Ishikawa (cell line): ENCODE results near the gene PDE5A.

Experiments
- CEBPB ChIP-seq: IDR thresholded peaks from 2 replicates; pipeline ENCODE4 v1.6.1; 2012
- CREB1 ChIP-seq: IDR thresholded peaks from 2 replicates; pipeline ENCODE4 v1.6.1; 2012; ENCODE audit warnings: low read depth
- EGR1 ChIP-seq: IDR thresholded peaks from 2 replicates; pipeline ENCODE4 v1.6.1; 2012
- EP300 ChIP-seq: IDR thresholded peaks from 2 replicates; pipeline ENCODE4 v1.6.1; 2012; ENCODE audit warnings: borderline replicate concordance
- FOXM1 ChIP-seq: IDR thresholded peaks from 2 replicates; pipeline ENCODE4 v1.6.1; 2012; ENCODE audit warnings: low read depth, borderline replicate concordance
- MAX ChIP-seq: IDR thresholded peaks from 2 replicates; pipeline ENCODE4 v1.6.1; 2012
- NFIC ChIP-seq: IDR thresholded peaks from 2 replicates; pipeline ENCODE4 v1.6.1; 2012
- RAD21 ChIP-seq: IDR thresholded peaks from 2 replicates; pipeline ENCODE4 v1.6.1; 2012; ENCODE audit warnings: low read depth
- TAF1 ChIP-seq: IDR thresholded peaks from 2 replicates; pipeline ENCODE4 v1.6.1; 2012; ENCODE audit warnings: low read depth, mild to moderate bottlenecking
- TCF12 ChIP-seq: IDR thresholded peaks from 2 replicates; pipeline ENCODE4 v1.6.1; 2012; ENCODE audit warnings: low read depth
- TEAD4 ChIP-seq: IDR thresholded peaks from 2 replicates; pipeline ENCODE4 v1.6.1; 2012
- YY1 ChIP-seq: IDR thresholded peaks from 2 replicates; pipeline ENCODE4 v1.6.1; 2012; ENCODE audit warnings: low read depth
- ZBTB7A ChIP-seq: IDR thresholded peaks from 2 replicates; pipeline ENCODE4 v1.6.1; 2012; ENCODE audit warnings: low read depth
- TF ChIP-seq, protein P1 (sequence below): IDR thresholded peaks from 2 replicates; pipeline ENCODE4 v1.6.1; 2012
- TF ChIP-seq, protein P2 (sequence below): IDR thresholded peaks from 2 replicates; pipeline ENCODE4 v1.6.1; 2012; ENCODE audit warnings: low read depth, mild to moderate bottlenecking

Gene PDE5A

GRCh38 chr4:119652998-119653397 is 24.4 kb upstream of the PDE5A start:
- no peak for TF ChIP-seq TEAD4
- TF ChIP-seq EGR1, result no peak
- TF ChIP-seq, protein P1, sequence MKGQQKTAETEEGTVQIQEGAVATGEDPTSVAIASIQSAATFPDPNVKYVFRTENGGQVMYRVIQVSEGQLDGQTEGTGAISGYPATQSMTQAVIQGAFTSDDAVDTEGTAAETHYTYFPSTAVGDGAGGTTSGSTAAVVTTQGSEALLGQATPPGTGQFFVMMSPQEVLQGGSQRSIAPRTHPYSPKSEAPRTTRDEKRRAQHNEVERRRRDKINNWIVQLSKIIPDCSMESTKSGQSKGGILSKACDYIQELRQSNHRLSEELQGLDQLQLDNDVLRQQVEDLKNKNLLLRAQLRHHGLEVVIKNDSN, result no peak
- no peak for TF ChIP-seq YY1
- TF ChIP-seq TCF12, result no peak
- TF ChIP-seq FOXM1, result no peak
- TF ChIP-seq CREB1, result no peak
- TF ChIP-seq, protein P2, sequence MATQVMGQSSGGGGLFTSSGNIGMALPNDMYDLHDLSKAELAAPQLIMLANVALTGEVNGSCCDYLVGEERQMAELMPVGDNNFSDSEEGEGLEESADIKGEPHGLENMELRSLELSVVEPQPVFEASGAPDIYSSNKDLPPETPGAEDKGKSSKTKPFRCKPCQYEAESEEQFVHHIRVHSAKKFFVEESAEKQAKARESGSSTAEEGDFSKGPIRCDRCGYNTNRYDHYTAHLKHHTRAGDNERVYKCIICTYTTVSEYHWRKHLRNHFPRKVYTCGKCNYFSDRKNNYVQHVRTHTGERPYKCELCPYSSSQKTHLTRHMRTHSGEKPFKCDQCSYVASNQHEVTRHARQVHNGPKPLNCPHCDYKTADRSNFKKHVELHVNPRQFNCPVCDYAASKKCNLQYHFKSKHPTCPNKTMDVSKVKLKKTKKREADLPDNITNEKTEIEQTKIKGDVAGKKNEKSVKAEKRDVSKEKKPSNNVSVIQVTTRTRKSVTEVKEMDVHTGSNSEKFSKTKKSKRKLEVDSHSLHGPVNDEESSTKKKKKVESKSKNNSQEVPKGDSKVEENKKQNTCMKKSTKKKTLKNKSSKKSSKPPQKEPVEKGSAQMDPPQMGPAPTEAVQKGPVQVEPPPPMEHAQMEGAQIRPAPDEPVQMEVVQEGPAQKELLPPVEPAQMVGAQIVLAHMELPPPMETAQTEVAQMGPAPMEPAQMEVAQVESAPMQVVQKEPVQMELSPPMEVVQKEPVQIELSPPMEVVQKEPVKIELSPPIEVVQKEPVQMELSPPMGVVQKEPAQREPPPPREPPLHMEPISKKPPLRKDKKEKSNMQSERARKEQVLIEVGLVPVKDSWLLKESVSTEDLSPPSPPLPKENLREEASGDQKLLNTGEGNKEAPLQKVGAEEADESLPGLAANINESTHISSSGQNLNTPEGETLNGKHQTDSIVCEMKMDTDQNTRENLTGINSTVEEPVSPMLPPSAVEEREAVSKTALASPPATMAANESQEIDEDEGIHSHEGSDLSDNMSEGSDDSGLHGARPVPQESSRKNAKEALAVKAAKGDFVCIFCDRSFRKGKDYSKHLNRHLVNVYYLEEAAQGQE, result no peak
- no peak for TF ChIP-seq TAF1

DNA sequence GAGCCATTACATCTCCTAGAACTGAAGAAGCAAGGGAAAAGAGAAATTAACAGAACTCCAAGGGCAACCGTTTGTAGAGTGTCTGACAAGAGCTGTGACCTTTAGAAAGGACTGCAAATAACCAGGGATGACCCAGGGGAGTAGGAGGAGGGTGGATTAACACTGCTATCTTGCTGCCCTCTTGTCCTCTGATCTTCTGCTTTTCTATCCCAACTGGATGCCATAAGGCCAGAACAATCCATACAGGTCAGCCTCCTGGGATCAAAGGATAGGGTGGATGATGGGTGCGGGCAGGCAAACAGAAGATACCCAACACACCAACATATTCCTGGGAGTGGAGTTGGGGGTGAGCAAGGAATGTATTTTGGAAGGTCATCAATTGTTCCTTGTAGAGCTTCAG is 19.8 kb upstream of the PDE5A start:
- TF ChIP-seq NFIC, result no peak
- TF ChIP-seq MAX, result no peak
- no peak for TF ChIP-seq RAD21
- TF ChIP-seq TAF1, result no peak
- TF ChIP-seq, protein P2, result no peak
- TF ChIP-seq EGR1, result no peak
- no peak for TF ChIP-seq TCF12
- TF ChIP-seq TEAD4, result no peak
- TF ChIP-seq EP300, result no peak
- TF ChIP-seq FOXM1, result no peak
- TF ChIP-seq CREB1, result no peak
- TF ChIP-seq ZBTB7A, result no peak
- TF ChIP-seq YY1, result no peak
- TF ChIP-seq CEBPB, result no peak
- TF ChIP-seq, protein P1, result no peak

- no peak for TF ChIP-seq YY1
- TF ChIP-seq EP300, result no peak
- no peak for TF ChIP-seq FOXM1
- no peak for TF ChIP-seq ZBTB7A
- TF ChIP-seq, protein P1, result no peak
- no peak for TF ChIP-seq EGR1
- TF ChIP-seq NFIC, result no peak
- no peak for TF ChIP-seq CREB1
- no peak for TF ChIP-seq TCF12
- no peak for TF ChIP-seq TEAD4
- no peak for TF ChIP-seq MAX
- no peak for TF ChIP-seq RAD21
Observed at GRCh38 chr4:119647558-119647957, 19.0 kb upstream of the PDE5A start.

DNA sequence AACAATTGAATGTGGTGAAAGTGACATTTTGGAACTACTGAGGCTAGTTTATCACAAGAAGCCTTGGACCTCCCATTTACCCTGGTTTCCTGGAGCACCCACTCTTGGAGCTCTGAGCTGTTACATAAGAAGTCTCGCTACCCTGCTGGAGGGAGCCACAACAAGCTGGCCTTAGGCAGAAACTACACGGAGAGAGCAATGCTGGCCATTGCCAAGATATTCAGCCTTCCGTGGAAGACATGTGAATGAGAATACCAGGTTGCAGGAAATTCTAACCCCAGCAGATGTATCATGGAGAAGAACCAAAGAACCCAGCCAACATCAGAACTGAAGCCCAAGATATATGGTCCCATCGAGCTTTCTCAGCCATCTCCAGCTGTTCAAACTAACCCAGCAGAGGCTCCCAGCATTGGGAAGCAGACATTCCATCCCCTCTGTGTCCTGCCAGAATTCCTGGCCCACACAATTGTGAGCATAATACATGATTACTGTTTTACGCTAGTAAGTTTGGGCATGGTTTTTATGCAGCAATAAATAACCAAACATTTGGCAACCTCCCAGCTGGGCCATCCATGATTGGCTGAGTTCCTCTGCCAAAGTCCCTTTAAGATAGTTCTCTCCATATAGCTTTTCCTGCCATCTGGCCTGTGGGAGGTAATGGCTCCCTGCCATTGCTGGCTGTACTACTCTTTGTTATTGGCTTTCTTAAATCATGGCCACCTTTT is 17.9 kb upstream of the PDE5A start:
- no peak for TF ChIP-seq EGR1
- no peak for TF ChIP-seq CEBPB
- TF ChIP-seq, protein P2, result no peak
- no peak for TF ChIP-seq EP300
- TF ChIP-seq RAD21, result no peak
- no peak for TF ChIP-seq TCF12
- TF ChIP-seq TAF1, result no peak
- TF ChIP-seq MAX, result no peak
- TF ChIP-seq ZBTB7A, result no peak
- no peak for TF ChIP-seq NFIC
- TF ChIP-seq FOXM1, result no peak
- TF ChIP-seq YY1, result no peak
- no peak for TF ChIP-seq TEAD4
- TF ChIP-seq, protein P1, result no peak
